A549 treated with AZD9567 at 1 μM for 4 hours (cell line): Measurements from ENCODE around the gene EMP3. TPM values are rescaled to one million over a fixed set of nuclear protein-coding genes. Genes with fewer than 3 reads are reported as not detected.

Experiments used
- total RNA-seq: library from RNA; stranded (reverse); fragments of 200-300 nt; extraction: Qiagen RNA extraction; gene quantifications from 5 replicates; pipeline ENCODE4 v1.2.3, GENCODE V29; 2022; ENCODE audit not compliant: insufficient read depth

The EMP3 gene, protein sequence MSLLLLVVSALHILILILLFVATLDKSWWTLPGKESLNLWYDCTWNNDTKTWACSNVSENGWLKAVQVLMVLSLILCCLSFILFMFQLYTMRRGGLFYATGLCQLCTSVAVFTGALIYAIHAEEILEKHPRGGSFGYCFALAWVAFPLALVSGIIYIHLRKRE
- total RNA-seq, result 325 to 465 TPM (median 421 TPM) in 5 replicates

DNA sequence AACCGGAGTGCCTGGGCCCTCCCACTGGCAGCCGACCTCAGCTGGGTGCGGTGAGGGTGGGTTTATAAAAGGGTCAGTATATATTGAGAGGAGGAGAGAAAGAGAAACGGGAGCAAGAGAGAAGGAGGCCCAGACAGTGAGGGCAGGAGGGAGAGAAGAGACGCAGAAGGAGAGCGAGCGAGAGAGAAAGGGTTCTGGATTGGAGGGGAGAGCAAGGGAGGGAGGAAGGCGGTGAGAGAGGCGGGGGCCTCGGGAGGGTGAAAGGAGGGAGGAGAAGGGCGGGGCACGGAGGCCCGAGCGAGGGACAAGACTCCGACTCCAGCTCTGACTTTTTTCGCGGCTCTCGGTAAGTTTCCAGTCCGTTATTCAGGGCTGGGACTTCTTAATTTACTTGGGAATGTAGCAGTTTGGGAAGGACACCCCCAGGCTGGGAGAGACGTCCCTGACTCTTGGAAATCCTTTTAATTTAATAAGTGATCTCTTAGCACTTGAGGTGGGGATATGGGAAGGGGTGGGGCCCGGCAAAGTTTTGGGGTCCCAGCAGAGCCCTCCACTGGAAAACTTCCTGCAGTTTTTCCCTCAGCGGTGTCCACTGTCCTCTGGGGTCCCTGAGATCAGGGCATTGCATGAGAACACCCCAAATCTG lies at the start of gene EMP3:
Gene EMP3 (plus strand): TSS at position 288 of the 646 bp plus-strand sequence. CDS start 1,293 bp downstream, outside the sequence.

GRCh38 chr19:48363810-48364597 lies 38.7 kb downstream of the EMP3 start, which contains the start of the genes SYNGR4 and TMEM143:
Gene SYNGR4, plus strand, starts transcription at chr19:48364367. Its CDS starts 1,476 bp downstream, at chr19:48365843.
Gene TMEM143, minus strand, starts transcription at chr19:48363940. Its CDS starts 20 bp downstream, at chr19:48363920.

Other genes with a start within 250 kb of the EMP3 start
- 9.2 to 26.8 TPM (median 12.6 TPM) in 5 replicates for gene PLA2G4C, start 214.7 kb upstream of the EMP3 start, total RNA-seq
- 61.5 to 69.7 TPM (median 68.2 TPM) in 5 replicates for gene LIG1, start 155.2 kb upstream of the EMP3 start, total RNA-seq
- 4.5 to 7.5 TPM (median 7.4 TPM) in 5 replicates for gene ZSWIM9, start 154.9 kb upstream of the EMP3 start, total RNA-seq
- 14.7 to 29.8 TPM (median 15.2 TPM) in 5 replicates for gene CARD8, start 69.6 kb upstream of the EMP3 start, total RNA-seq
- gene ZNF114, start 55.5 kb upstream of the EMP3 start, total RNA-seq, result 5.8 to 10.1 TPM (median 6.0 TPM) in 5 replicates
- 1.8 to 5.3 TPM (median 3.8 TPM) in 5 replicates for gene TMEM143, start 38.4 kb downstream of the EMP3 start, total RNA-seq
- gene SYNGR4, start 38.8 kb downstream of the EMP3 start, total RNA-seq, result 2.4 to 6.0 TPM (median 3.0 TPM) in 5 replicates
- gene KDELR1, start 66.0 kb downstream of the EMP3 start, total RNA-seq, result 388 to 423 TPM (median 399 TPM) in 5 replicates
- 5.1 to 8.8 TPM (median 7.8 TPM) in 5 replicates for gene GRIN2D, start 68.1 kb downstream of the EMP3 start, total RNA-seq
- gene GRWD1, start 120.4 kb downstream of the EMP3 start, total RNA-seq, result 97.8 to 124 TPM (median 112 TPM) in 5 replicates
- gene KCNJ14, start 130.0 kb downstream of the EMP3 start, total RNA-seq, result 1.1 to 2.5 TPM (median 1.3 TPM) in 4 of 5 replicates, not detected in the other
- 60.6 to 75.4 TPM (median 68.5 TPM) in 5 replicates for gene CYTH2, start 143.8 kb downstream of the EMP3 start, total RNA-seq
- 3.6 to 4.3 TPM (median 4.0 TPM) in 5 replicates for gene LMTK3, start 186.3 kb downstream of the EMP3 start, total RNA-seq
- 14.1 to 16.2 TPM (median 14.9 TPM) in 5 replicates for gene SULT2B1, start 226.6 kb downstream of the EMP3 start, total RNA-seq